ENCODE measurements around the gene ARVCF. TPM values are rescaled to one million over a fixed set of nuclear protein-coding genes. Genes with fewer than 3 reads are reported as not detected.

Gene ARVCF
- total and polyA plus RNA-seq, 9 of the 15 experiments (the other 6 are each of a cell fraction or from before 2014, with no cell fraction given): 0.03 to 97.4 (median 15.6) TPM

GRCh38 chr22:19981171-19981960, 35.3 kb downstream of the ARVCF start (continued):
- TF ChIP-seq, protein P1, sequence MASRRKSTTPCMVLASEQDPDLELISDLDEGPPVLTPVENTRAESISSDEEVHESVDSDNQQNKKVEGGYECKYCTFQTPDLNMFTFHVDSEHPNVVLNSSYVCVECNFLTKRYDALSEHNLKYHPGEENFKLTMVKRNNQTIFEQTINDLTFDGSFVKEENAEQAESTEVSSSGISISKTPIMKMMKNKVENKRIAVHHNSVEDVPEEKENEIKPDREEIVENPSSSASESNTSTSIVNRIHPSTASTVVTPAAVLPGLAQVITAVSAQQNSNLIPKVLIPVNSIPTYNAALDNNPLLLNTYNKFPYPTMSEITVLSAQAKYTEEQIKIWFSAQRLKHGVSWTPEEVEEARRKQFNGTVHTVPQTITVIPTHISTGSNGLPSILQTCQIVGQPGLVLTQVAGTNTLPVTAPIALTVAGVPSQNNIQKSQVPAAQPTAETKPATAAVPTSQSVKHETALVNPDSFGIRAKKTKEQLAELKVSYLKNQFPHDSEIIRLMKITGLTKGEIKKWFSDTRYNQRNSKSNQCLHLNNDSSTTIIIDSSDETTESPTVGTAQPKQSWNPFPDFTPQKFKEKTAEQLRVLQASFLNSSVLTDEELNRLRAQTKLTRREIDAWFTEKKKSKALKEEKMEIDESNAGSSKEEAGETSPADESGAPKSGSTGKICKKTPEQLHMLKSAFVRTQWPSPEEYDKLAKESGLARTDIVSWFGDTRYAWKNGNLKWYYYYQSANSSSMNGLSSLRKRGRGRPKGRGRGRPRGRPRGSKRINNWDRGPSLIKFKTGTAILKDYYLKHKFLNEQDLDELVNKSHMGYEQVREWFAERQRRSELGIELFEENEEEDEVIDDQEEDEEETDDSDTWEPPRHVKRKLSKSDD (conservative IDR thresholded peaks at IDR 0.05; ENCODE audit: low read length): no peak
- TF ChIP-seq PATZ1 (CRISPR knock-in tag; IDR thresholded peaks at IDR 0.05; ENCODE audit: borderline replicate concordance) (no peak), KAT2B (IDR thresholded peaks at IDR 0.05; ENCODE audit: low read depth, low read length) (no peak), CHCHD3 (CRISPR knock-in tag; IDR thresholded peaks at IDR 0.05) (no peak), LARP7 (IDR thresholded peaks at IDR 0.05) (no peak), CREM (IDR thresholded peaks at IDR 0.05; ENCODE audit: low read depth) (0 out of 2 replicates have a peak, but pooled peaks have one; percentile 28), ZNF212 (CRISPR knock-in tag; IDR thresholded peaks at IDR 0.05) (0 out of 2 replicates have a peak, but pooled peaks have one; percentile 43), GABPB2 (CRISPR knock-in tag; conservative IDR thresholded peaks at IDR 0.05) (no peak), MCM3 (IDR thresholded peaks at IDR 0.05) (no peak), PHB2 (IDR thresholded peaks at IDR 0.05; ENCODE audit: low read depth) (no peak), NR2F6 (CRISPR knock-in tag; IDR thresholded peaks at IDR 0.05) (0 out of 2 replicates have a peak, but pooled peaks have one; percentile 73), FOXJ3 (CRISPR knock-in tag; IDR thresholded peaks at IDR 0.05) (no peak), MAFF (IDR thresholded peaks at IDR 0.05; ENCODE audit: low read length) (no peak), ZNF436 (CRISPR knock-in tag; IDR thresholded peaks at IDR 0.05) (0 out of 2 replicates have a peak, but pooled peaks have one; percentile 20), ZNF311 (CRISPR knock-in tag; IDR thresholded peaks at IDR 0.05) (no peak), ZNF609 (CRISPR knock-in tag; IDR thresholded peaks at IDR 0.05; ENCODE audit: borderline replicate concordance) (no peak)
- TF ChIP-seq, protein P2, sequence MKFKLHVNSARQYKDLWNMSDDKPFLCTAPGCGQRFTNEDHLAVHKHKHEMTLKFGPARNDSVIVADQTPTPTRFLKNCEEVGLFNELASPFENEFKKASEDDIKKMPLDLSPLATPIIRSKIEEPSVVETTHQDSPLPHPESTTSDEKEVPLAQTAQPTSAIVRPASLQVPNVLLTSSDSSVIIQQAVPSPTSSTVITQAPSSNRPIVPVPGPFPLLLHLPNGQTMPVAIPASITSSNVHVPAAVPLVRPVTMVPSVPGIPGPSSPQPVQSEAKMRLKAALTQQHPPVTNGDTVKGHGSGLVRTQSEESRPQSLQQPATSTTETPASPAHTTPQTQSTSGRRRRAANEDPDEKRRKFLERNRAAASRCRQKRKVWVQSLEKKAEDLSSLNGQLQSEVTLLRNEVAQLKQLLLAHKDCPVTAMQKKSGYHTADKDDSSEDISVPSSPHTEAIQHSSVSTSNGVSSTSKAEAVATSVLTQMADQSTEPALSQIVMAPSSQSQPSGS (CRISPR knock-in tag; IDR thresholded peaks at IDR 0.05): no peak

All from K562 (cell line).